ENCODE data around the gene ANKMY1. TPM values are rescaled to one million over a fixed set of nuclear protein-coding genes. Genes with fewer than 3 reads are reported as not detected.
A peak's percentile ranks its signal among the peaks of the same experiment; 100 is the strongest.
"Not testable (repeated sequence)": the region's sequence is repeated elsewhere in the genome, so short reads cannot be mapped to it uniquely, and the experiment has no call there.

The ANKMY1 gene
- total RNA-seq, 4 donors from 2014 or later = 8.2 to 23.8 (median 17.1) TPM

GRCh38 chr2:240564561-240565332, 7.0 kb upstream of the ANKMY1 start:
- no peaks in the 10 kb centered on the region for H3K27me3 ChIP-seq
- no peaks in the 10 kb centered on the region for H3K9me3 ChIP-seq
- DNase-seq = no peak
- H3K27ac ChIP-seq = peak overlapping the region; percentile 92 to 98 (median 97)
- intact Hi-C loops (cut with DNase I) = no loop called here
- peaks cover 0 to 9% (median 0%) of the 10 kb centered on the region in 3 donors for H3K36me3 ChIP-seq
- TF ChIP-seq POLR2A (IDR thresholded peaks at IDR 0.05) = no peak
- peak in 1 of 6 experiments; percentile 25 for TF ChIP-seq CTCF (IDR thresholded peaks at IDR 0.05)
- H3K4me3 ChIP-seq = peak overlapping the region in 2 of 4 donors; percentile 65 to 94
- 70 to 71% methylated on average over 10 of the region's 10 CpGs for WGBS, 2 donors
- H3K4me1 ChIP-seq = peaks cover 47 to 80% (median 50%) of the 10 kb centered on the region in 3 donors

- intact Hi-C loops (cut with DNase I) = no loop called here
- H3K27ac ChIP-seq = peak overlapping the region in 2 of 4 donors; percentile 96 to 98
- H3K9me3 ChIP-seq = no peaks in the 10 kb centered on the region
- peaks cover 0 to 9% (median 0%) of the 10 kb centered on the region in 3 donors for H3K36me3 ChIP-seq
- H3K4me3 ChIP-seq = no peak overlapping the region
- 82 to 86% methylated on average over 9 to 12 of the region's 12 CpGs for WGBS, 2 donors
- no peak for DNase-seq
- peaks cover 40 to 80% (median 50%) of the 10 kb centered on the region in 3 donors for H3K4me1 ChIP-seq
- TF ChIP-seq POLR2A (IDR thresholded peaks at IDR 0.05) = no peak
- no peak for TF ChIP-seq CTCF (IDR thresholded peaks at IDR 0.05)
- no peaks in the 10 kb centered on the region for H3K27me3 ChIP-seq
These were observed 6.3 kb upstream of the ANKMY1 start for GRCh38 chr2:240563951-240564560.

- H3K4me3 ChIP-seq; H3K36me3 ChIP-seq; intact Hi-C loops (cut with DNase I); H3K9me3 ChIP-seq; H3K27me3 ChIP-seq; DNase-seq: not testable (repeated sequence)
- WGBS, 2 donors = 95 to 96% methylated on average over 12 to 15 of the region's 17 CpGs
- H3K27ac ChIP-seq = peak overlapping the region in 2 of 4 donors; percentile 100
- H3K4me1 ChIP-seq = peaks cover 41 to 86% (median 56%) of the 10 kb centered on the region in 3 donors
These were observed 5.4 kb upstream of the ANKMY1 start for GRCh38 chr2:240563231-240563630.

GRCh38 chr2:240561325-240561971, 3.7 kb upstream of the ANKMY1 start:
- DNase-seq = no peak
- Histone ChIP-seq H3K4me3 (peak overlapping the region; percentile 85 to 96 (median 90)), H3K36me3 (peaks cover 0 to 9% (median 0%) of the 10 kb centered on the region in 3 donors), H3K27me3 (no peaks in the 10 kb centered on the region), H3K27ac (peak overlapping the region; percentile 99 to 100 (median 100)), H3K4me1 (peaks cover 40 to 87% (median 59%) of the 10 kb centered on the region in 3 donors), H3K9me3 (no peaks in the 10 kb centered on the region)
- TF ChIP-seq POLR2A (IDR thresholded peaks at IDR 0.05) (peak in 1 of 4 donors; percentile 56), CTCF (IDR thresholded peaks at IDR 0.05) (peak in 2 of 6 experiments; percentile 2 to 33)
- intact Hi-C loops (cut with DNase I) = no loop called here
- 9 to 13% methylated on average over 9 to 14 of the region's 14 CpGs for WGBS, 2 donors

- Histone ChIP-seq H3K36me3 (peaks cover 0 to 11% (median 0%) of the 10 kb centered on the region in 3 donors), H3K27ac (peak overlapping the region; percentile 99 to 100 (median 100)), H3K9me3 (no peaks in the 10 kb centered on the region), H3K4me3 (peak overlapping the region; percentile 85 to 96 (median 90)), H3K27me3 (no peaks in the 10 kb centered on the region), H3K4me1 (peaks cover 34 to 83% (median 54%) of the 10 kb centered on the region in 3 donors)
- peak in 3 of 4 donors; percentile 54 to 93 (median 55) for TF ChIP-seq POLR2A (IDR thresholded peaks at IDR 0.05)
- peak in 4 of 6 experiments; percentile 19 to 54 (median 46) for TF ChIP-seq CTCF (IDR thresholded peaks at IDR 0.05)
- DNase-seq = peak; percentile 97
- intact Hi-C loops (cut with DNase I) = no loop called here
- 0% methylated on average over 1 of the region's 101 CpGs; no CpG with 5 or more reads in 1 of the 2 donors for WGBS, 2 donors
These were observed 2.9 kb upstream of the ANKMY1 start for GRCh38 chr2:240560480-240561324.
